22Rv1 (cell line): ENCODE results near the gene SUGP2.

Source experiments
- H3K27ac ChIP-seq: fragments of 450-650 bp; 2 replicates; pipeline ENCODE4 v1.5.1; 2017
- CTCF ChIP-seq: fragments of 450-650 bp; IDR thresholded peaks from 2 replicates; pipeline ENCODE4 v1.5.1; 2017; ENCODE audit warnings: mild to moderate bottlenecking
- ZFX ChIP-seq: fragments of 450-650 bp; IDR thresholded peaks from 2 replicates; pipeline ENCODE4 v1.6.1; 2017; ENCODE audit warnings: antibody characterized with exemption, borderline replicate concordance

The SUGP2 gene

GRCh38 chr19:19057317-19057716, 24.0 kb upstream of the SUGP2 start:
- no peak for TF ChIP-seq CTCF
- H3K27ac ChIP-seq = no peak overlapping the region

- H3K27ac ChIP-seq = no peak overlapping the region
- TF ChIP-seq ZFX (no peak), CTCF (no peak)
Observed at GRCh38 chr19:19056636-19057275, 23.4 kb upstream of the SUGP2 start.

GRCh38 chr19:19055701-19056100, 22.4 kb upstream of the SUGP2 start:
- H3K27ac ChIP-seq = no peak overlapping the region
- TF ChIP-seq ZFX (no peak), CTCF (no peak)

- TF ChIP-seq ZFX (no peak), CTCF (no peak)
- H3K27ac ChIP-seq = no peak overlapping the region
Observed at GRCh38 chr19:19054939-19055440, 21.7 kb upstream of the SUGP2 start.

GRCh38 chr19:19054315-19054938, 21.1 kb upstream of the SUGP2 start:
- TF ChIP-seq ZFX (no peak), CTCF (no peak)
- no peak overlapping the region for H3K27ac ChIP-seq

GRCh38 chr19:19053508-19054314, 20.4 kb upstream of the SUGP2 start:
- TF ChIP-seq ZFX (no peak), CTCF (peak; percentile 84)
- no peak overlapping the region for H3K27ac ChIP-seq

- TF ChIP-seq CTCF (no peak), ZFX (no peak)
- H3K27ac ChIP-seq = no peak overlapping the region
Observed at GRCh38 chr19:19052921-19053320, 19.6 kb upstream of the SUGP2 start.
